HG03066 (cell line): ENCODE results near the gene ELOVL6.
"Not testable (repeated sequence)": the region's sequence is repeated elsewhere in the genome, so short reads cannot be mapped to it uniquely, and the experiment has no call there.

ENCODE experiments used
- ATAC-seq: cut with Tn5 transposase; IDR thresholded peaks from one replicate; pipeline ENCODE4 v1.9.1; 2021; ENCODE audit warnings: low read depth; ENCODE audit not compliant: unreplicated experiment

Gene ELOVL6

DNA sequence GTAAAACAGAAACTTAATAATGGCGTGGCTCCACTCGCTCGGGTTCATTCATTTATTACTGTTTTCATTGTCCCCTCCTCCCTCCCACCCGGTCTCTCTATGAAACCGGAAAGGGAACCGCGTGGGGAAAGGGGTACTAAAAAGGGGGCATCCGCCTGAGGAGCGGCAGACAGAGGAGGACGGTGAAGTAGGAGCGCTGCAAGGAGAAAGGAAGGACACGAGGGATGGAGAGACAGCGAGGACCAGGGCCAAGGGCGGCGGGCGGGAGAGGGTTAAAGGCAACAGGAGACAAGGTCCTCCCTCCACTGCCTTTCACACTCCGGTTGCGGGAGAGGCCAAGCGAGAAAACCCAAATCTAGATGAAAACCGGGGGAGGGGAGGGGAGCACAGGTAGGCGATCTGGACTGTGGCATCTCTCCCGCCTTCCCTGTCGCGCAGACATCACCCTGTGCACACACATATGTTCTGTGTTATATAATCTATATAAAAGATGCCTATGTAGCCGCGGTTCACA, 829 bp downstream of the ELOVL6 start:
- ATAC-seq, result no peak

DNA sequence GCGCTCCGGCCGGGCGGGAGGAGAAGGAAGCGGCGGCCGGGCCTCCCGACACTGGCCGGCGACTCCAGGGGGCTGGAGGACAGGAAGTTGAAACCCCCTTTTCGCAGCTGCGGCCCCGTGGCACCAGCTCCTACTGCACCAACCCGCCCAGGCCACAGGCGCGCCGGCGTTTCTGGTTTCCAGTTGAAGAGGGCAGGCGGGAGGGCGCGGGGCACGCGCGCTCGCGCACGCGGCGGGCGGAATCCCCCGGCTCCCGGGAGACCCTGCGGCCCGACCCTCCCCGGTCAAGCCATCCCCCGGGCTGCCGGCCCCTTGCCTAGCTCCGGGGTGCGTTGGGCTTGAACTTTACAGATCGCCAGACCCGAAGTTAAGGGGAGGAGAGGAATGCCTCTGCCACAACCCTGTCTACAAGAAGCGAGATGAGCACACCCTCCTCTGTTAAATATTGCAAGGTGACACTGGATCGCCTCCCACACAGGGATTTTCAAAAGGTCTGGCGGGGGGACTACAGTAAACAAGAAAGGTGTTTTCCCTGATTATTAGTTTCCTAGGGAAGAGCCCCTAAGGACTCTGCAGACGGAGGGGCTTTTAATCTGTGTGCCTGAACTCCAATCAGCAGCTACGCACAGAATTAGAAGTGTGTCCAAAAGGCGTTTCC, 1.4 kb downstream of the ELOVL6 start:
- ATAC-seq, result peak; percentile 20

DNA sequence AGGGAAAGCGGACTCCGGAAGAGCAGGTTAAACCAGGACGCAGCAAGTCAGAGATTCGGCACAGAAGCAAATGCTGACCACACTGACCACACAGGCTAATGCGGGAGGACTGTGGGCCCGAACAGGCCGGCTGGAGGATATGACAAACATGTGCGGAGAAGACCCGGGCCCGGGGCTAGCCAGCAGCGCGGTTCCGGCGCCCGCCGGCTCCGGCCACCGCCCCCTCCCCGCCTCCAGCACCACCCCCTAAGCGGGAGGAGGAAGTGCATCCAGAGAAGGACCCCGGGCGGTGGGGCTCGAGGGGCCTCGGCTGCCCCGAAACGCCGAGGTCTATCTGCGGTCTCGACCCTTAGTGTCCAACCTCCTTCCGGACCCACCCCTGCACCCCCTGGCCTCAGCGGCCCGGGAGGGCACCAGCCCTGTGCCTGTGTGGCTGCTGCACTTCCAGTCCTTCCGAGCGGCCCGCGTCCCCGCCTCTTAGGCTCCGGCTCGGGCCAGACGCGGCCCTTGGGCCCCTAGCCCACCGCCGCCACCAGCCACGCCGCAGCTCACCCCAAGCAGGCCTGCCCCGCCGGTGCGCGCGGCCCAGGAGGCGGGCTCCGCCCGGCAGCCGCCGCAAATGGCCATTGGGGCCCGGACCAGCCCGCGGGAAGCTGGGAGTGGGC, 2.1 kb downstream of the ELOVL6 start:
- ATAC-seq, result peak; percentile 23

DNA sequence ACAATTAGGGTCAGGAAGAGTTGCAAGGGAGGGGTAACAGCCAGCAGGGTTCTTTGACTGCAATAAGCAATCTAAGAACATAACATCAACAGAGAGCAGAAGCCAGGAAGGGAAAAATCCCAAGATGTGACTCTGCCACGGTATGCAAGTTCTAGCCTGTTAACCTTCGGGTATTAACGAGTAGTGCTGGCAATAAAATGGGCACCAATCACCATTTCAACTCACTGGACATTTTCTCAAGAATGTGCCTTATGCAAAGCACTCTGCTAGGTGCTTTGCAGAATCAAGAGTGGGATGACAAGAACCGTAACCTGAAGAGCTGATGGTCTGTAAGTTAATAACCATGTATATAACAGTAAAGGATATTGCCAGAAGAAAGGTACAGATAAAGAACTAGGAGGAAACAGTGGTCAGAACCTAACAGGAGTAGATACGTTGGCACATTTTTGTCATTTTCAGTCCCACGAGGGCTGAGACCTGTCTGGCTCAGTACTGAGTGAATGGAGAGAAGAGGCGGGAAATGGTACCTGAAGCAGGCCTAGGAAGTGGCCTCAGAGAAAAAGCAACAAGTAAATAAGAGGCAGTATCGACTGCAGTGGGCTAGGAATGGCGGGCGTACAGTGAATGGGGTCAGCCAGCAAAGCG, 2.7 kb downstream of the ELOVL6 start:
- peak; percentile 1 for ATAC-seq

DNA sequence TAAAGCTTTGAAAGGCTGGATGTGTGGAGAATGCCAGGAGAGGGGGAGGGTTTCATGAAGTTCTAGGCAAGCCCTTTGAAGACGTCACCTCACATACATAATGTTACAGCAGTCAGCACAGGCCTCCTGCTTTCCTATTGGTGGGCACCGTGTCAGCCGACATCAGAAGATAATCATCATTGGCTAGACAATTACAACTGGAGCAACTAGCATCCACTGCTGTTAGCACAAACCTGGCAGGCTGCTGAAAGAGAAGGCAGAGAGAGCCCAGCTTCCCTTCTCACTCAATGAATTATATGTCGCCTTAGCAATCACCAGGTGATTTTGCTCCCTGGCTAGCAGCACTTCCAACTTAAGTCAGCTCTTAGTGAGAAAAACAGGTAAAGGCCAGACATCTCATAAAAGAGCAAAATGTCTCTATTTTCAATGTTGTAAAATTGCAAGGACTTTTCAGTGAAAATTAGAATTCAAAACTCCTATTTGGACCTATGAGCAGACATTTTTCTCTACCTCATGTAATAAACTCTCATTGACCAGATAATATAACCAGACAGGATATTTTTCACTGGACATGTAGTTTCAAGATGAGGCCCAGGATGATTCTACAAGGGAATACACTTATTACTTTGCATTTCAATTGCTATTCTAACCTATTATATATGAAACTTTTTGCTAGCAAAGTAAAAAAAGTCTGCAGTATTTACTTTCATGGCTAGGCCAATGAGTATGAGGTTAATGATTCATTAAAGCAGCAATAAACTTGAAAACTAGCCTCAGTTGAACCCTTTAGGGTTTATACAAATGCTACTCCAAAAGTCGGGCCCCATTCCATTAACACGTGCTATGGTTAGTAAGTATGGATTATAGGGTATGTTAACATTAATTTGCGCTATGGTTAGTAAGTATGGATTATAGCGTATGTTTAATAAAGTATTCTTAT, 4.3 kb downstream of the ELOVL6 start:
- peak; percentile 64 for ATAC-seq

DNA sequence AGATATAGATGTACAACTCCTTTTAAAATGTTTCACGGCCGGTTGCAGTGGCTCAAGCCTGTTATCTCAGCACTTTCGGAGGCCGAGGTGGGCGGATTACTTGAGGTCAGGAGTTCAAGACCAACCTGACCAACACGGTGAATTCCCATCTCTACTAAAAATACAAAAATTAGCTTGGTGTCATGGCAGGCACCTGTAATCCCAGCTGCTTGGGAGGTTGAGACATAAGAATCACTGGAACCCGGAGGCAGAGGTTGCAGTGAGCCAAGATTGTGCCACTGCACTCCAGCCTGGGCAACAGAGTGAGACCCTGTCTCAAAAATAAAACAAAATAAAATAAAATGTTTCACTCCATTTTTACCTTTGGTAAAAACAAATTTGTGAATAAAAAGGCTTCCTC, 5.1 kb downstream of the ELOVL6 start:
- not testable (repeated sequence) for ATAC-seq

DNA sequence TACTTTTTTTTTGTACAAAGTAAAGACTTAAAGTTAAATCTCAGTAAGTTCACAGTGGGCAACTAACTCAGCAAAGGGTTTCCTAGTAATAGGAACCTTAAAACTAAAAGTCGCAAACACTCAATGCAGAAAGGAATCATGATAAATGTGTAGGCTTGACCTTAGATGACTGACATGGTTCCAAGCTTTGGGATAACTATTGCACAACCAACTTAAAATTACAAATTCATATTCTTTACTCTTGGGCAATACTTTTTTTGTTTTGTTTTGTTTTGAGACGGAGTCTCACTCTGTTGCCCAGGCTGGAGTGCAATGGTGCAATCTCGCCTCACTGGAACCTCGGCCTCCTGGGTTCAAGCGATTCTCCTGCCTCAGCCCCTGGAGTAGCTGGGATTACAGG, 8.2 kb downstream of the ELOVL6 start:
- ATAC-seq, result no peak

DNA sequence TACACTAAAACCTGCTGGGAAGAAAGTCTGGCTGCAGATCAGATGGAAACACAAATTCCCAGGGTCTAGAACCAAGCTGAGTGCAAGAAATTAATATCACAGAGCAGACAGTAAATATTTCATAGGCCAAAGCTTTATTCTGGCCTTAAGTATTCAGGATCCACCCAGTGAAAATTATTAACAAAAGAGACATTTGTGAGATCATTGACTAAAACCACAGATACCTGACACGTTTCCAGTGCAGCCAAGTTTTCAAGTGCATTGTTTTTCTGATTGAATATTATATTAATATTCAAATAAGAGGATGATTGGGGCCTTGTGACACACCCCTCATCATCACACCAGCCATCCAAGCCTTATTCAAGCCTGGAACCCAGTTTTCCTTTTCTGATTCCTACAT, 10.3 kb downstream of the ELOVL6 start:
- peak; percentile 53 for ATAC-seq

DNA sequence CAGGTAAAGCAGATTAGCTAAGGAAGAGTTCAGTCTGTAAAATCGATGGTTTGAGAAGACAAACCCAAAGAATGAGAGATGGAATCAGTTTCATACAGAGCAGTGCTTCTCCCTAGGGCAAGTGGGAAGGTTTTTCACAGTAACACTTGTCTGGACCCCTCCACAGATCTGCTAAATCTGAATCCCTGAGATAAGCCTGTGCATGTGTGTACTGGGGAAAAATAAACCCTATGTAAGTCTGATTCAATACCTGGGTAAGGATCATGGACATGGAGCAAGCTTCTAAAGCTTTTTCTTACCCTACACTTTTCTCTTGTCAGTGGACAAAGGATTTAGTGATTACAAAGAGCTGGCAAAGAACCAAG, 13.6 kb downstream of the ELOVL6 start:
- ATAC-seq, result no peak

DNA sequence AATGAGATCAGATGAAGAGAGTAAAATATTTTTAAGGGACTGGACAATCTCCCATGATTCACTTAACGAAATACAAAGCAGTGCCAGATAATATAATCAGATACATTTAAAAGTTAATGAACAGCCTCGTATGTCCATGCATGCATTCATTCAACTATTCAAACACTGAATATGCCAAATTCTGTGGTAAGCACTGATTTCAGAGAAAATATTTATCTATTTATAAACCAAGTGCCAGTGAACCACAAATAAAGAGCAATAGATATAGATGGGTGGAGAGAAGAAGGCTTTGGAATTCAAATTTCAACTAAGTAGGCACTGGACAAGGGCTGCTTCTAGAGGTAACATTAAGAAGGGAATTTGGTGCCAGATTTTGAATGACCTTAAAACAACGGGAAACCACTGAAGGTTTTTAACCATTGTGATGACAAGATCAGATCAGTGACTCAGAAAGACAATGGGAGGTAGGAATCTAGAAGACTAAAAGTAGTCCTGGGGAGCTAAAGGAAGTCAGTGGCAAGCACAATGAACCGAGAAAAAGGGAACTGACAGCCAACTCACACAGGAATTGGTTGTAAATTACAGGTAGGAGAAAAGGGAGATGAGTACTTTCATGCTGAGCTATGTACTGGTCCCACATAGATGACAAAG, 14.2 kb downstream of the ELOVL6 start:
- ATAC-seq, result no peak

DNA sequence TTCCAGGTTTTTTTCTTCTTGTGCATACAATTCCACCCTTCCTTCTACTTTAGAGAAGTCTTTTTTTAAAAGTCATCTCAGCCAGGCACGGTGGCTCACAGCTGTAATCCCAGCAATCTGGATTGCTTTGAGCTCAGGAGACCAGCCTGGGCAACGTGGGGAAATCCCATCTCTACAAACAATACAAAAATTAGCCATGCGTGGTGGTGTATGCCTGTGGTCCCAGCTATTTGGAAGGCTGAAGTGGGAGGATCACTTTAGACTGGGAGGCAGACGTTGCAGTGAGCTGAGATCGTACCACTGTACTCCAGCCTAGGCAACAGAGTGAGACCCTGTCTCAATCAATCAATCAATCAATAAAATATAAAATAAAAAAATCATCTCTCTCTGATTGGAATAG, 14.8 kb downstream of the ELOVL6 start:
- no peak for ATAC-seq

DNA sequence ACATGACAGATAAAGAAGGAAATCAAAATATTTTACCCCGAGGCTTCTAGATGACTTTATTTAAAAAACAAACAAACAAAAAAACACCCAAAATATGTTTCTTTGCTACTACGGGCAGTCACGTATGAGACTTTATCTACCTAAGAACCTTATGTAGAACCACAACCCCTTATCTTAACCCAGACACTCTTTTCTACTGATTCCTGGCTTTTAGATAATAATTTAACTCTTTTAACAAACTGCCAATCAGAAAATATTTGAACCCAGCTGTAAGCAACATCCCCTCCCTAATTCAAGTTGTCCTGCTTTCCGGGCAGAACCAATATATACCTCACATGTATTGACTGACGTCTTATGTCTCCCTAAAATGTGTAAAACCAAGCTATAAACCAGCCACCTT, 15.4 kb downstream of the ELOVL6 start:
- ATAC-seq, result no peak

DNA sequence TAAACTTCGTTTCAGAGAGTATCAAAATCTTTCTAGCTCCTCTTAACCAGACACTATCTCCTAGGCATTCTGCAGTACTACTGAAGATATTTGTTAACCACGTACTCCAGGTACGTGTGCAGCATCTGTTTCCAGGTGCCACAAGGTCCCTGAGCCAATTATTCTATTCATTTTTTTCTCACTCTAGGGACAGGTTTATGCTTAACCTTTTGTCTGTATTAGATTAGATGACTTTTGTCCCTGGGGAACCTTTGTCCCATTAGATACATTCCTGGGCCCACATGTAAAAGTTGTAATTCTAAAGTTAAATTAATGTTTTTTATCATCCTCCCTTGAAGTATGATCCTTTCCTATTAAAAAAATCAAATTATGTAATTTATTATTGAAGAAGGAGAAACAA, 16.5 kb downstream of the ELOVL6 start:
- ATAC-seq, result no peak

DNA sequence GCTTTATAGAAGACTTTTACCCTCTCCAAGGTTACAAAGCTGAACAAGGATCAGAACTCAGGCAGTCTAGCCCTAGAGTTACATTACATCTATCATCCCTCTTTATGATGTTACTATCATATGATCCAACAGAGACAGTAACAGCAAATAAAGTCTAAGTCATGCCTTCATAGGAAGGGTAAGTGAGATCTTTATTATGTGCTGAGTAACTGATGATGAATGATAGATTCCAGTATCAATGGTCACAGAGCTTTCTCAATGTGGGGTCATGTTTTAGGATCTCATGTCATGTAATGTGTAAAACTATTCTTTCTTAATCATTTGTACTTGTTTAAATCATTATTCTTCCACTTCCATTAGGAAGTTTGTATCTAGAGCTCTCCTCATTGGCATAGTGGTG, 22.8 kb downstream of the ELOVL6 start:
- ATAC-seq, result no peak

DNA sequence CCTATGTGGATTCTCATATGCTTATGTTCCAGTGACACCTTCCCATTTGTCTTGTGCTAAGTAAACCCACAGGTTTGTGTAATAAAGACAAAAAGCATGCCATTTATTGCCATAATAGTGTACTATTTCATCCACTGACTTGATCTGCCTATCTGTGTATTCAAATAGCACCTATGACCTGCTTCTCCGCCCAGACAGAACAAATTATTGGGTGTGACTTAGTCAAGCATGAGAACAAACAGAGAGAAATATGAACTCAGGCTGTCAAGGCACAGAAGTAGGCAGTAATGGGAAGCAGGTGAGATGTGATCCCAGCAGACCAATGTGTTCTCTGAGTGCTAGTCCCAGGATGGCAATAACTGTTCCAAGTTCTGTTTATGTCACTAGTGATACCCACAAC, 25.4 kb downstream of the ELOVL6 start:
- no peak for ATAC-seq

DNA sequence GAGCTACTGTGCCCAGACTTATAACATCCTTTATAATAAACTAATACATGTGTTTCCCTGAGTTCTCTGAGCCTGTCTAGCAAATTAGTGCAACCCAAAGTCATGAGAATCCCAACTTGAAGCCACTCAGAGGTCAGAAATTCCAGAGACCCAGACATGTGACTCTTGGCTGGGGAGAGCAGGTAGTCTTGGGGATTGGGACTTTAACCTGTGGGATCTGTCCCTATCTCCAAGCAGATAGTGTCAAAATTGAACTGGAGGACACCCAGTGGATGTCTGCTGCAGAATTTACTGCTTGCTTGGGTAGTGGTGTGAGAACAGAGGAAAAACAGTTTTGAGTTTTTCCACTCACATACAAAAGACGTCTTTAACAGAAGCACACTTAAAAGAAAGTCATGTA, 26.4 kb downstream of the ELOVL6 start:
- ATAC-seq, result no peak

DNA sequence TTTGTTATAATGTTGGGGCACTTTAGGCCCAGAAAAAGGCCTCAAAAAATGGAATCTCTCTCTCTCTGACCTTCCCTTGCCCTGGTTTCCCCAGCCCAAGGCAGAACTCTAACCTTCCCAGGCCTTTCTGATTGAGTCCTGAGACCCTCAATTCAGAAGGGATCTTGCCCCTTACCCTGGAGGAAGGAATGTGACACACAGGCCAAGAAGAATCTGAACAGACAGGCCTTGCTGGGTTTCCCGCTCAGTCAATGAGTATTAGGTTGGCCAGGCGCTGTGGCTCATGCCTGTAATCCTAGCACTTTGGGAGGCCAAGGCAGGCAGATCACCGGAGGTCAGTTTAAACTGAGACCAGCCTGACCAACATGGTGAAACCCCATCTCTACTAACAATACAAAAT, 27.6 kb downstream of the ELOVL6 start:
- no peak for ATAC-seq

DNA sequence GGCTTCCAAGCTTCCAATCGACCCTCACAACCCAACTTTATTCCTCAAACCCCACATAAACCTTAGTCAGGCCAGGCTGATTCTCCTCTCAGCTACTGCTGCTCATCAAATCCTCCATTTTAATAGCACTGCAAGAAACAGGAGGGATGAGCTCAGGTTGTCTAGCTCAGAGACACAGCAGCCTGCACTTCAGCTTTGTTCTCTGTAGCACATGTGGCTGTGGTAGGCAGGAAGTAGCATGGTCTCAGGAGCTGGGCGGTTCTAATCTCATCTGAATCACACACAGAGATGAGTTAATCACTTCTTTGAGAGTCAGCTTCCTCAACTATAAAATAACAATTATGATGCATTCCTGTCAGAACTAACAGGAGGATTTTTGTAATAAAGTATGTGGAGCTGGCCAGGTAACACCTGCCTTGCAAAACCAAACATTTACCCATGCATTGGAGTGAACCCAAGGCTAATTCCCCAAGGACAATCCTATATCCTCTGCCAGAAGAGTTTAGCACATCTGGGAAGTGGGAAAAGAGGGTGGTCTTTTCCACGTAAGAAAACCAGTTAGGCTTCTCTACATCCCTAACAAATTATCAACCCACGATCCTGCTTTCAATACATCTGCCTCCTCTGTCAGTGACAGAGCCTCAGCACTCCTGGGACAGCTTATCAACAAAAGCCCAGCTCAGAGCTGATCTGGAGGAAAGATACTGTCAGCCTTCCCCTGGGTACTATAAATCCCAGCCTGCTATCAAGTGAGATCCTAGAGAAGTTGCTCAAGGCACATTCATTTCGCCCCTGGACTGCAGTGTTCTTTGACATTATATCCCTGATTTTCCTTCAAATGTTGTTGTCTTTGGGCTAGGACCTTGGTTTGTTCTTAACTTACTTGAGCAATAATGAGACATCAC, 32.8 kb downstream of the ELOVL6 start:
- ATAC-seq, result peak; percentile 53

DNA sequence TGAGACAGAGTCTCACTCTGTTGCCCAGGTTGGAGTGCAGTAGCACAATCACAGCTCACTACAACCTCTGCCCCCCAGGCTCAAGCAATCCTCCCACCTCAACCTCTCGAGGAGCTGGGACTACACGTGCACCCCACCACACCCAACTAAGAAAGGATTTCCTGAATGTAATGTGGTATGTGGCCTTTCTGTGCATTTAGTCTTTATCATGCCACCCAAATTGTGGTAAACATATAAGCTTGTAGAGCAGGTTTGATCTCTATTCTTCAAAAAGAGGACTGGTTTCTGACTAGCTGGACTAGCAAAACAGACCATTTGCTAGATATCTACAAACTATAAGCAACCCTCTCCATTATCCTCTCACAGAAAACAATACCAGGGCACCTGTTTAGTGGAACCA, 33.6 kb downstream of the ELOVL6 start:
- no peak for ATAC-seq
